ENCODE data around the gene LIMCH1. TPM values are rescaled to one million over a fixed set of nuclear protein-coding genes. Genes with fewer than 3 reads are reported as not detected.

The LIMCH1 gene
- 0.17 and 4.9 TPM in 2 replicates for total RNA-seq

GRCh38 chr4:41538017-41538733 lies at the start of gene LIMCH1:
TSS of gene LIMCH1 (plus strand) at chr4:41538157. CDS start at chr4:41605996, 67,839 bp downstream.

GRCh38 chr4:41748571-41749475 lies 210.9 kb downstream of the LIMCH1 start, which contains the start of gene PHOX2B:
TSS of gene PHOX2B (minus strand) at chr4:41748725. CDS start at chr4:41748610, 115 bp downstream.

Other genes starting within 250 kb of the LIMCH1 start
- not detected in 2 replicates for gene PHOX2B, start 210.6 kb downstream of the LIMCH1 start, total RNA-seq